NCI-H1105 (cell line): ENCODE results near the gene ZC3H7B.
"Not testable (repeated sequence)": the region's sequence is repeated elsewhere in the genome, so short reads cannot be mapped to it uniquely, and the experiment has no call there.

Source experiments
- DNase-seq: peaks from one replicate; lab custom pipeline; 2025; lab: John Stamatoyannopoulos, UW

Gene ZC3H7B

GRCh38 chr22:41383085-41383484, 81.8 kb downstream of the ZC3H7B start:
- DNase-seq = no peak

- no peak for DNase-seq
Observed at GRCh38 chr22:41384128-41384527, 82.8 kb downstream of the ZC3H7B start.

GRCh38 chr22:41387341-41387740, 86.0 kb downstream of the ZC3H7B start:
- no peak for DNase-seq

- DNase-seq = no peak
Observed at GRCh38 chr22:41394012-41394356, 92.7 kb downstream of the ZC3H7B start.

- DNase-seq = no peak
Observed at GRCh38 chr22:41395531-41396240, 94.4 kb downstream of the ZC3H7B start.

DNA sequence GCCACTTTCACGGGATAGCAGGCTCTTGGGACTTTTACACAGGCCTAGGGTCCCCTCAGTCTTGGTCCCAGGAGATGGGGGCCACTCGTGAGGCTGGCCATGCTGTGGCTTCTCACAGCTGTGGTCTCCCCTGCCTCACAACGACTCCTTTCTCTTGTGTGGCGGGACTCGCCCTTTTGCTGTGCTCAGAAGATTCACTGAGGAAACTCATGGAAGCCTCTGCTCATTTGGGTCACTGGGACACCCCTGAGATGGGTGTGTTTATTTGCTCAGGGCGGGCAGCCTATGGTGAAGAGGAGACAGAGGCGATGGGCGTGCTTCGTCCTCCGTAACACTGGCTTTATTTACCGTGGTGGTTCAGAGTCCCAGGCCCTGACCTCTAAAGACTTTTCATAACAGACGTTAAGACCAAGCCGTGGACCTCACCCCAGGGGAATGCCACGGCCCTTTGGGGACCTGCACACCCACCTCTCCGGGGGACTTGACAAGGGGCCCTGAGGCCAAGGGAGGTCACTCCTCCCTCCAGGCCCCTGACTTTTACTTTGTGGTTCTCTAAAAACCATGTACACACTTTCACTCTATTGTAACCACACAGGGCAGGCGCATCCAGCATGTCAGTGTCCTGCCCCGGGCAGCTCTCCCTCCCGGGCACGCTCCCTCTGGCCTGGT, 96.0 kb downstream of the ZC3H7B start:
- no peak for DNase-seq

- no peak for DNase-seq
Observed at GRCh38 chr22:41398921-41399320, 97.6 kb downstream of the ZC3H7B start.

- peak; percentile 58 for DNase-seq
Observed at GRCh38 chr22:41401781-41402648, 100.7 kb downstream of the ZC3H7B start.

- not testable (repeated sequence) for DNase-seq
Observed at GRCh38 chr22:41402851-41403250, 101.5 kb downstream of the ZC3H7B start.

- peak; percentile 61 for DNase-seq
Observed at GRCh38 chr22:41403532-41404318, 102.4 kb downstream of the ZC3H7B start.

- DNase-seq = no peak
Observed at GRCh38 chr22:41405588-41405987, 104.3 kb downstream of the ZC3H7B start.

GRCh38 chr22:41406410-41406809, 105.1 kb downstream of the ZC3H7B start:
- DNase-seq = no peak

GRCh38 chr22:41407433-41407832, 106.1 kb downstream of the ZC3H7B start:
- no peak for DNase-seq

- no peak for DNase-seq
Observed at GRCh38 chr22:41408665-41409064, 107.3 kb downstream of the ZC3H7B start.
